Body of pancreas (tissue), 4 donors: ENCODE results near the gene ANKRD29. TPM values are rescaled to one million over a fixed set of nuclear protein-coding genes. Genes with fewer than 3 reads are reported as not detected.

Experiments used
- ATAC-seq: fragments of 150-250 bp; one replicate; pipeline ENCODE4 v1.9.1; 2016
- DNase-seq, 4 donors: peaks; one replicate each; pipeline ENCODE4 v3.0.0-alpha.2; 2019
- H3K27ac ChIP-seq, 4 donors: fragments of 200-600 bp; sonication (generic); 1 replicate in 3 of 4; 2 replicates in 1 of 4; pipeline versions ENCODE4 v1.5.1 to v1.6.1; 2016 to 2019; ENCODE audit warnings: mild to moderate bottlenecking in 1 of 4, mixed read lengths in 1 of 4, moderate library complexity in 1 of 4
- H3K27me3 ChIP-seq, 2 donors: fragments of 200-600 bp; sonication (generic); one replicate each; pipeline ENCODE4 v1.6.0; 2016; ENCODE audit warnings: mild to moderate bottlenecking in 1 of 2
- H3K36me3 ChIP-seq, 2 donors: fragments of 200-600 bp; sonication (generic); replicated peaks in 1 of 2; 2 replicates each; pipeline ENCODE4 v1.5.1; 2016; ENCODE audit warnings: low read depth in 2 of 2; ENCODE audit not compliant: insufficient read depth in 1 of 2
- H3K4me1 ChIP-seq: fragments of 200-600 bp; sonication (generic); one replicate; pipeline ENCODE4 v1.6.0; 2016
- H3K4me3 ChIP-seq, 2 donors: fragments of 200-600 bp; sonication (generic); 1 replicate in 1 of 2; 2 replicates in 1 of 2; pipeline ENCODE4 v1.5.1; 2016 to 2019
- H3K9me3 ChIP-seq, 3 donors: fragments of 200-600 bp; sonication (generic); 1 replicate in 2 of 3; 2 replicates in 1 of 3; pipeline ENCODE4 v1.5.1; 2016
- CTCF ChIP-seq, 7 experiments: fragments of 450-650 bp in 4 of 7; fragments of 200-600 bp in 3 of 7; sonication (generic) in 3 of 7; IDR thresholded peaks; one replicate each; pipeline ENCODE4 v1.5.1; 2016 to 2019; ENCODE audit warnings: antibody characterized with exemption in 7 of 7
- POLR2A ChIP-seq, 3 donors: fragments of 450-650 bp; IDR thresholded peaks; one replicate each; pipeline ENCODE4 v1.6.1; 2016; ENCODE audit warnings: antibody characterized with exemption in 3 of 3, mild to moderate bottlenecking in 2 of 3
- WGBS, 2 donors: methylation state at CpG; one replicate each; pipeline ENCODE4 v1.1.5; 2017; 5-methylcytosine and 5-hydroxymethylcytosine counted together
- intact Hi-C: fragments of 100-400 bp; cut with DNase I; formaldehyde crosslinking; loops from one replicate; pipeline ENCODE4 v1.15.1; 2023
- total RNA-seq, 2 donors: library from RNA; depleted of rRNA; stranded (reverse); fragments of >200 nt; gene quantifications; one replicate each; pipeline ENCODE4 v1.1.0, GENCODE V29; 2016

Gene ANKRD29
- total RNA-seq, 2 donors from 2014 or later, result 0.52 to 3.3 TPM

- no peaks in the 10 kb centered on the region for H3K4me1 ChIP-seq
- DNase-seq (peak in 1 of 4 donors; percentile 22), ATAC-seq (peak; percentile 71)
- H3K36me3 ChIP-seq, result no peaks in the 10 kb centered on the region
- intact Hi-C loops, result no loop called here
- no peak for TF ChIP-seq CTCF (IDR thresholded peaks at IDR 0.05)
- TF ChIP-seq POLR2A (IDR thresholded peaks at IDR 0.05), result no peak
- no peak overlapping the region for H3K4me3 ChIP-seq
- WGBS, 2 donors, result 77 to 82% methylated on average over 17 of the region's 17 CpGs
- H3K27ac ChIP-seq, result no peak overlapping the region
- no peaks in the 10 kb centered on the region for H3K27me3 ChIP-seq
- no peaks in the 10 kb centered on the region for H3K9me3 ChIP-seq
These were observed 47.4 kb upstream of the ANKRD29 start for GRCh38 chr18:23710068-23710527.

- peaks cover 6% of the 10 kb centered on the region for H3K4me1 ChIP-seq
- no peaks in the 10 kb centered on the region for H3K27me3 ChIP-seq
- H3K27ac ChIP-seq, result no peak overlapping the region
- H3K9me3 ChIP-seq, result no peaks in the 10 kb centered on the region
- DNase-seq, result no peak
- intact Hi-C loops, result loop anchor here (10.0 kb wide), 1 partner anchor 82 kb away; no protein-coding TSS in a partner anchor
- H3K4me3 ChIP-seq, result no peak overlapping the region
- 97 to 100% methylated on average over 2 to 3 of the region's 3 CpGs for WGBS, 2 donors
- TF ChIP-seq POLR2A (IDR thresholded peaks at IDR 0.05) (no peak), CTCF (IDR thresholded peaks at IDR 0.05) (no peak)
- no peak for ATAC-seq
- no peaks in the 10 kb centered on the region for H3K36me3 ChIP-seq
These were observed 44.4 kb upstream of the ANKRD29 start for GRCh38 chr18:23706971-23707640.

GRCh38 chr18:23704806-23705205, 42.1 kb upstream of the ANKRD29 start:
- ATAC-seq (no peak), DNase-seq (no peak)
- no peaks in the 10 kb centered on the region for H3K9me3 ChIP-seq
- peaks cover 6% of the 10 kb centered on the region for H3K4me1 ChIP-seq
- H3K27me3 ChIP-seq, result no peaks in the 10 kb centered on the region
- no peaks in the 10 kb centered on the region for H3K36me3 ChIP-seq
- H3K27ac ChIP-seq, result no peak overlapping the region
- intact Hi-C loops, result loop anchor here (10.0 kb wide), 1 partner anchor 80 kb away; no protein-coding TSS in a partner anchor
- TF ChIP-seq POLR2A (IDR thresholded peaks at IDR 0.05) (no peak), CTCF (IDR thresholded peaks at IDR 0.05) (no peak)
- H3K4me3 ChIP-seq, result no peak overlapping the region

- ATAC-seq, result peak; percentile 15
- intact Hi-C loops, result loop anchor here (10.0 kb wide), 1 partner anchor 79 kb away; no protein-coding TSS in a partner anchor
- WGBS, 2 donors, result 22 to 28% methylated on average over 6 of the region's 6 CpGs
These were observed 41.3 kb upstream of the ANKRD29 start for GRCh38 chr18:23703987-23704384.

More at GRCh38 chr18:23703987-23704384, 41.3 kb upstream of the ANKRD29 start:
- DNase-seq, result peak in 1 of 4 donors; percentile 45
- H3K4me3 ChIP-seq, result no peak overlapping the region
- H3K9me3 ChIP-seq, result no peaks in the 10 kb centered on the region
- no peak overlapping the region for H3K27ac ChIP-seq
- no peak for TF ChIP-seq CTCF (IDR thresholded peaks at IDR 0.05)
- no peak for TF ChIP-seq POLR2A (IDR thresholded peaks at IDR 0.05)
- no peaks in the 10 kb centered on the region for H3K27me3 ChIP-seq
- peaks cover 6% of the 10 kb centered on the region for H3K4me1 ChIP-seq
- H3K36me3 ChIP-seq, result no peaks in the 10 kb centered on the region
